A673 (cell line): ENCODE measurements around the gene GMDS. TPM values are rescaled to one million over a fixed set of nuclear protein-coding genes. Genes with fewer than 3 reads are reported as not detected.

ENCODE experiments used
- BruUV-seq: library from RNA; stranded (reverse); fragments of 400-500 nt; replicated peaks from 2 replicates; lab custom pipeline; 2021; lab: Mats Ljungman, UMichigan
- CTCF ChIA-PET: fragments of 300-600 bp; sonication (Branson Sonifier 250); formaldehyde crosslinking; loops from one replicate; lab custom pipeline; 2022; ENCODE audit warnings: antibody characterized with exemption; lab: Charles Lee
- POLR2A ChIA-PET: fragments of 300-600 bp; sonication (Branson Sonifier 250); formaldehyde crosslinking; loops from one replicate; lab custom pipeline; 2022; ENCODE audit warnings: antibody characterized with exemption; ENCODE audit not compliant: low non-redundant PET; lab: Charles Lee
- DNase-seq: peaks from one replicate; pipeline ENCODE4 v3.0.0-alpha.2; 2015; ENCODE audit warnings: low spot score
- H3K27ac ChIP-seq: fragments of 200-600 bp; sonication (generic); 2 replicates; pipeline ENCODE4 v1.5.1; 2016; ENCODE audit warnings: mixed run types, low read depth, mild to moderate bottlenecking, mixed read lengths, antibody characterized with exemption, low read length; ENCODE audit not compliant: poor library complexity, severe bottlenecking
- H3K27me3 ChIP-seq: fragments of 200-600 bp; sonication (generic); replicated peaks from 2 replicates; pipeline ENCODE4 v1.6.1; 2017; ENCODE audit warnings: mixed run types, low read depth, mild to moderate bottlenecking, mixed read lengths, antibody characterized with exemption, low read length; ENCODE audit not compliant: insufficient read depth, poor library complexity
- H3K36me3 ChIP-seq: fragments of 200-600 bp; sonication (generic); 2 replicates; pipeline ENCODE4 v1.6.1; 2016; ENCODE audit warnings: mixed run types, mild to moderate bottlenecking, mixed read lengths, antibody characterized with exemption, low read length; ENCODE audit not compliant: insufficient read depth, poor library complexity, severe bottlenecking
- H3K4me1 ChIP-seq: fragments of 200-600 bp; sonication (generic); 2 replicates; pipeline ENCODE4 v1.6.1; 2017; ENCODE audit warnings: mixed run types, mild to moderate bottlenecking, mixed read lengths, antibody characterized with exemption, low read length; ENCODE audit not compliant: insufficient read depth, poor library complexity, severe bottlenecking
- H3K4me3 ChIP-seq: fragments of 200-600 bp; sonication (generic); 2 replicates; pipeline ENCODE4 v1.5.1; 2016; ENCODE audit warnings: low read depth, mixed run types, mild to moderate bottlenecking, mixed read lengths, low read length; ENCODE audit not compliant: poor library complexity, severe bottlenecking
- H3K9me3 ChIP-seq: fragments of 200-600 bp; sonication (generic); 2 replicates; pipeline ENCODE4 v1.6.1; 2016; ENCODE audit warnings: mixed run types, low read depth, mild to moderate bottlenecking, mixed read lengths, antibody characterized with exemption, low read length; ENCODE audit not compliant: poor library complexity, severe bottlenecking
- CTCF ChIP-seq: fragments of 300-800, 200-600 bp; sonication (generic); conservative IDR thresholded peaks from 2 replicates; pipeline ENCODE4 v1.5.1; 2017; ENCODE audit warnings: low read depth, mild to moderate bottlenecking, antibody characterized with exemption, low read length, moderate library complexity, mixed read lengths
- EZH2 ChIP-seq: fragments of 200-600 bp; sonication (generic); IDR thresholded peaks from 2 replicates; pipeline ENCODE4 v1.6.1; 2017; ENCODE audit warnings: borderline replicate concordance, low read depth, mild to moderate bottlenecking, mixed read lengths, antibody characterized with exemption, low read length; ENCODE audit not compliant: poor library complexity, severe bottlenecking
- intact Hi-C: fragments of 100-400 bp; cut with micrococcal nuclease; formaldehyde crosslinking; loops from one replicate; pipeline ENCODE4 v1.10.0; 2022; ENCODE audit not compliant: unreplicated experiment
- total RNA-seq: library from RNA; stranded (reverse); gene quantifications from 2 replicates; pipeline ENCODE4 v1.2.3, GENCODE V29; 2021

Gene GMDS
- total RNA-seq, 1 experiment from 2014 or later, result 15.2 TPM

GRCh38 chr6:2126351-2126750, 119.1 kb downstream of the GMDS start:
- Histone ChIP-seq H3K27me3 (no peaks in the 10 kb centered on the region), H3K9me3 (no peaks in the 10 kb centered on the region), H3K4me3 (no peak overlapping the region), H3K36me3 (no peaks in the 10 kb centered on the region), H3K27ac (no peak overlapping the region), H3K4me1 (no peaks in the 10 kb centered on the region)
- ChIA-PET POLR2A (no interaction called here), CTCF (interaction anchor here (0.6 to 0.7 kb wide), 2 partner anchors 212 to 471 kb away, joined by 3 to 6 read pairs; no protein-coding TSS in a partner anchor)
- TF ChIP-seq CTCF (no peak), EZH2 (no peak)
- intact Hi-C loops, result no loop called here
- DNase-seq, result no peak
- no TSS peak for BruUV-seq

DNA sequence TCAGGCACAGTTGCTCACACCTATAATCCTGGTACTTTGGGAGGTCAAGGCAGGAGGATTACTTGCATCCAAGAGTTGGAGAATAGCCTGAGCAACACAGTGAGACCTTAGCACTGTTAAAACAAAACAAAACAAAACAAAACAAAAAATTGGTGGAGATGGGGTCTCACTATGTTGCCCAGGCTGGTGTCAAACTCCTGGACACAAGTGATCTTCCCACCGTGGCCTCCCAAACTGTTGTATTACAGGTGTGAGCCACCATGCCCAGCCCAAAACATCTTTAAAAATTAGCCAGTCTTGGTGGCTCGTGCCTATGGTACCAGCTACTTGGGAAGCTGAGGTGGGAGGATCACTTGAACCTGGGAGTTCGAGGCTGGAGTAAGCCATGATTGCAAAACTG, 120.2 kb downstream of the GMDS start:
- Histone ChIP-seq H3K27me3 (no peaks in the 10 kb centered on the region), H3K4me1 (no peaks in the 10 kb centered on the region), H3K9me3 (no peaks in the 10 kb centered on the region), H3K4me3 (no peak overlapping the region), H3K36me3 (no peaks in the 10 kb centered on the region), H3K27ac (no peak overlapping the region)
- BruUV-seq, result no TSS peak
- CTCF ChIA-PET, result no interaction called here
- no peak for DNase-seq
- POLR2A ChIA-PET, result no interaction called here
- TF ChIP-seq CTCF (no peak), EZH2 (no peak)
- intact Hi-C loops, result no loop called here

DNA sequence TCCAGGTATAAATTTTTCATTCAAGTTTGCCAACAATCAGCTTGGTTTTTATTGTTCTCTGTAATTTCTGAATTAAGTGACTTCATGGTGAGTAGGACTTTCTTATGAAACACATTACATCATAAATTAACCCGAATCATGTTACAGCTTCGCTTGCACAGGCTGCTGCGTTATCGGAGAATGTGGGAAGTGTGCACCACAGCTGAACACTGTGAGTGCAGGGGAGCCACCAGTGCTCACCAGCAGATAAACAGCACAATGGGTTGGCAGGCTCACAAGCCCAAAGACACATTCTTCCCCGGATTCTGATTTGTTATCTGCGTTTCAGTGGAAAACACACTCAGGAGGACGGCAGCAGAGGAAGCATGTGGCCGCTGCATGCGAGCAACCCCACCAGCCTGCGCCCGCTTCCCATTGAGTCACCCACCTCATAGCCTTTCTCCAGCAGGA, 121.1 kb downstream of the GMDS start:
- H3K4me3 ChIP-seq, result no peak overlapping the region
- no peaks in the 10 kb centered on the region for H3K9me3 ChIP-seq
- no peak for DNase-seq
- CTCF ChIA-PET, result no interaction called here
- H3K4me1 ChIP-seq, result no peaks in the 10 kb centered on the region
- no peaks in the 10 kb centered on the region for H3K36me3 ChIP-seq
- no peaks in the 10 kb centered on the region for H3K27me3 ChIP-seq
- TF ChIP-seq CTCF, result no peak
- no peak for TF ChIP-seq EZH2
- POLR2A ChIA-PET, result no interaction called here
- BruUV-seq, result no TSS peak
- intact Hi-C loops, result no loop called here
- no peak overlapping the region for H3K27ac ChIP-seq
